Thoracic aorta (tissue), 2 donors: ENCODE measurements around the gene AKT2. TPM values are rescaled to one million over a fixed set of nuclear protein-coding genes. Genes with fewer than 3 reads are reported as not detected.
"Not testable (repeated sequence)": the region's sequence is repeated elsewhere in the genome, so short reads cannot be mapped to it uniquely, and the experiment has no call there.

Source experiments
- ATAC-seq: fragments of 150-250 bp; one replicate; pipeline ENCODE4 v1.8.0; 2017; ENCODE audit warnings: low read depth; ENCODE audit not compliant: insufficient number of reproducible peaks, low FRiP score
- DNase-seq: peaks from one replicate; pipeline ENCODE4 v3.0.0-alpha.2; 2020; ENCODE audit warnings: low spot score
- H3K27ac ChIP-seq, 2 donors: fragments of 200-600 bp; sonication (generic); 1 replicate in 1 of 2; 2 replicates in 1 of 2; pipeline ENCODE4 v1.5.1; 2016; ENCODE audit warnings: mild to moderate bottlenecking in 2 of 2, moderate library complexity in 2 of 2
- H3K27me3 ChIP-seq: fragments of 200-600 bp; sonication (generic); replicated peaks from 2 replicates; pipeline ENCODE4 v1.6.0; 2016; ENCODE audit warnings: mild to moderate bottlenecking; ENCODE audit not compliant: insufficient read depth
- H3K36me3 ChIP-seq: fragments of 200-600 bp; sonication (generic); one replicate; pipeline ENCODE4 v1.5.1; 2016
- H3K4me1 ChIP-seq, 2 donors: fragments of 200-600 bp; sonication (generic); 1 replicate in 1 of 2; 2 replicates in 1 of 2; pipeline versions ENCODE4 v1.5.1 to v1.6.0; 2016; ENCODE audit warnings: low read depth in 2 of 2, mild to moderate bottlenecking in 1 of 2; ENCODE audit not compliant: control insufficient read depth in 1 of 2
- H3K4me3 ChIP-seq: fragments of 200-600 bp; sonication (generic); 2 replicates; pipeline ENCODE4 v1.5.1; 2016; ENCODE audit warnings: mild to moderate bottlenecking
- H3K9me3 ChIP-seq: fragments of 200-600 bp; sonication (generic); 2 replicates; pipeline ENCODE4 v1.5.1; 2016
- total RNA-seq, 2 donors: library from RNA; depleted of rRNA; stranded (reverse); fragments of >200 nt; gene quantifications; one replicate each; pipeline versions ENCODE4 v1.1.0 to v1.2.3, GENCODE V29; 2016
- TF ChIP-seq, protein P1 (sequence below): fragments of 200-600 bp; sonication (generic); IDR thresholded peaks from one replicate; pipeline ENCODE4 v1.5.1; 2019; ENCODE audit warnings: antibody characterized with exemption

Gene AKT2
- 100 to 1,000 TPM in 1 of 2 donors, 10 to 100 TPM in 1; 94.5 to 138 TPM for total RNA-seq

DNA sequence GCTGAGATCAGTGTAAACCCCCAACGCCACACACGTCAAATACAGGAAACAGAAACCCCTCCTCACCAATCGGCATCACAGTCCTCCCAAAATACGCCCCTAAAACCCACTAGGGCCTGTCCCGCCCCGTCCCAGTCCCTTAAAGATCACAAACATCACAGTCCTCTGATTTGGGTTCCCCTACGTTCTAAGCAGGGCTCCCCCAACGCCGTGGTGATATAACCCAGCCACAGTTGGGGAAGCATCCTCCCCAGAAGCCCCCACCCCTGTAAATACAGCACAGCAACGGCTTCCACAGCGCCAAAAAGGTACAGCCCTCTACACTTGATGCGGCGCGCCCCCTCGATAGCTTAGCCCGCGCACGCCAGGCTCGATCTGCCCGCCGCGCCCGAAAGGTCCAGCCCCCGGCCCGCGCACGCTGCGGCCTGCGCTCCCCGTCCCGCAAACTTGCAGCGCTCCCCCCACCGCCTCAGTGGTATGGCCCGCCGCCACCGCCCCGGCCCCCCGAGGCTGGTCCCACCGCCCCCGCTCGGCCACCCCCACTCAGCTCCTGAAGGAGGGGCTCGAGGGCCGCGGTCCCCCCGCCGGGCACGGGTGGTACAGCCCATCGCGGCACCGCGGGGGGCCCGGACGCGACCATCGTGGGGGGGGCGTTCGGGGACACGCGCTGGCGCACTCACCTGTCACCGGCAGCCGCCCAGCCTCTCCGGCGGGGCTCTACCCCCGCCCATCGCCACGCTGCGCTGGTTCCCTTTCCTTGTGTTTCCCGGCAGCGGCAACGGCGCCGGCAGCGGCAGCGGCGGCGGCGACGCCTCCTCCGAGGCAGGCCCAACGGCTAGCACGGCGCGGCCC lies at the start of gene AKT2:
Gene AKT2 (minus strand): TSS at position 845 of the 852 bp plus-strand sequence. CDS start 20,078 bp downstream, outside the sequence.
- H3K9me3 ChIP-seq, result no peaks in the 10 kb centered on the region
- H3K4me1 ChIP-seq, result peaks cover 22 to 50% of the 10 kb centered on the region in 2 donors
- H3K36me3 ChIP-seq, result no peaks in the 10 kb centered on the region
- no peaks in the 10 kb centered on the region for H3K27me3 ChIP-seq
- peak within 1 kb of the TSS; percentile 92 to 97 for H3K27ac ChIP-seq
- TF ChIP-seq, protein P1, sequence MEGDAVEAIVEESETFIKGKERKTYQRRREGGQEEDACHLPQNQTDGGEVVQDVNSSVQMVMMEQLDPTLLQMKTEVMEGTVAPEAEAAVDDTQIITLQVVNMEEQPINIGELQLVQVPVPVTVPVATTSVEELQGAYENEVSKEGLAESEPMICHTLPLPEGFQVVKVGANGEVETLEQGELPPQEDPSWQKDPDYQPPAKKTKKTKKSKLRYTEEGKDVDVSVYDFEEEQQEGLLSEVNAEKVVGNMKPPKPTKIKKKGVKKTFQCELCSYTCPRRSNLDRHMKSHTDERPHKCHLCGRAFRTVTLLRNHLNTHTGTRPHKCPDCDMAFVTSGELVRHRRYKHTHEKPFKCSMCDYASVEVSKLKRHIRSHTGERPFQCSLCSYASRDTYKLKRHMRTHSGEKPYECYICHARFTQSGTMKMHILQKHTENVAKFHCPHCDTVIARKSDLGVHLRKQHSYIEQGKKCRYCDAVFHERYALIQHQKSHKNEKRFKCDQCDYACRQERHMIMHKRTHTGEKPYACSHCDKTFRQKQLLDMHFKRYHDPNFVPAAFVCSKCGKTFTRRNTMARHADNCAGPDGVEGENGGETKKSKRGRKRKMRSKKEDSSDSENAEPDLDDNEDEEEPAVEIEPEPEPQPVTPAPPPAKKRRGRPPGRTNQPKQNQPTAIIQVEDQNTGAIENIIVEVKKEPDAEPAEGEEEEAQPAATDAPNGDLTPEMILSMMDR, result no peak
- DNase-seq, result no peak
- peak within 1 kb of the TSS; percentile 96 for H3K4me3 ChIP-seq
- peak; percentile 9 for ATAC-seq

- H3K9me3 ChIP-seq, H3K27me3 ChIP-seq, DNase-seq, H3K27ac ChIP-seq, H3K4me3 ChIP-seq, ATAC-seq, H3K4me1 ChIP-seq: not testable (repeated sequence)
- peaks cover 60% of the 10 kb centered on the region for H3K36me3 ChIP-seq
These were observed 47.9 kb upstream of the AKT2 start for GRCh38 chr19:40333083-40333482.

DNA sequence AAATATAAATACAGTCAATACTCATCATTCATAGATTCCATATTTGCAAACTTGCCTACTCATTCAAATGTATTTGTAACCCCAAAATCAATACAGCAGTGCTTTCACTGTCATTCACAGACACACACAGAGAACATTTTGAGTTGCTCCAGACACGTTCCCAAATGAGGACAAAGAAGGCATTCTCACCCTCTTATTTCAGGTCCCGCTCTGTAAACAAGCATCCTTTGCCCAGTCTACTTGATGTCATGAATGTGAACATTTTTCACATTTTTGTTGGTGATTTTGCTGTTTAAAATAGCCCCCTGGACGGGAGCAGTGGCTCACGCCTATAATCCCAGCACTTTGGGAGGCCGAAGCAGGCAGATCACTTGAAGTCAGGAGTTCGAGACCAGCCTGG lies 47.5 kb upstream of the AKT2 start:
- no peaks in the 10 kb centered on the region for H3K9me3 ChIP-seq
- ATAC-seq, result no peak
- H3K27ac ChIP-seq, result no peak overlapping the region
- H3K27me3 ChIP-seq, result no peaks in the 10 kb centered on the region
- no peak for DNase-seq
- peaks cover 64% of the 10 kb centered on the region for H3K36me3 ChIP-seq
- H3K4me1 ChIP-seq, result no peaks in the 10 kb centered on the region
- TF ChIP-seq, protein P1, result no peak
- no peak overlapping the region for H3K4me3 ChIP-seq

DNA sequence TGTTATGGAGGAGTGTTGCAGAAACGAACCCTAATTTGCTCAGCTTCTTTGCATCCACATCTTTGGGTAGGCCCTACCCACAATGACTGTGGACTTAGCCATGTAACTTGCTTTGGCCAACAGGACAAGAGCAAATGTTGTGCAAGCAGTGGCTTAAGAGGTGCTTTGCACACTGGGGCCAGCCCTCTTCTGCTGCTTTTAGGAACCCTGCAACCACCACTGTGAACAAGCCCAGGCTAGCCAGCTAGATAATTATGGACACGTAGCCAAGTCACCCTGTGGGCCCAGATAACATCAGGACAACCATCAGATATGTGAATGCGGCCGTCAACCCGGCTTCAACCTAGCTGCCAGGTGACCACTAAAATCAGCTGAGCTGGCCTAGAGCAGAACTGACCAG lies 45.9 kb upstream of the AKT2 start:
- no peaks in the 10 kb centered on the region for H3K9me3 ChIP-seq
- H3K4me1 ChIP-seq, result no peaks in the 10 kb centered on the region
- TF ChIP-seq, protein P1, result no peak
- ATAC-seq, result no peak
- peaks cover 75% of the 10 kb centered on the region for H3K36me3 ChIP-seq
- DNase-seq, result no peak
- no peaks in the 10 kb centered on the region for H3K27me3 ChIP-seq
- H3K27ac ChIP-seq, result no peak overlapping the region
- no peak overlapping the region for H3K4me3 ChIP-seq

- no peak overlapping the region for H3K4me3 ChIP-seq
- H3K27ac ChIP-seq, result no peak overlapping the region
- TF ChIP-seq, protein P1, result no peak
- no peaks in the 10 kb centered on the region for H3K27me3 ChIP-seq
- H3K9me3 ChIP-seq, result no peaks in the 10 kb centered on the region
- H3K36me3 ChIP-seq, result peaks cover 84% of the 10 kb centered on the region
- no peak for ATAC-seq
- DNase-seq, result no peak
- no peaks in the 10 kb centered on the region for H3K4me1 ChIP-seq
These were observed 41.1 kb upstream of the AKT2 start for GRCh38 chr19:40326201-40326600.
